Muscle of leg (tissue), 11 donors: ENCODE measurements around the gene STAB1. TPM values are rescaled to one million over a fixed set of nuclear protein-coding genes. Genes with fewer than 3 reads are reported as not detected.
"Not testable (repeated sequence)": the region's sequence is repeated elsewhere in the genome, so short reads cannot be mapped to it uniquely, and the experiment has no call there.

Experiments used
- DNase-seq: peaks from one replicate; pipeline ENCODE4 v3.0.0; 2013
- H3K27ac ChIP-seq: one replicate; pipeline ENCODE4 v1.5.1; 2013; ENCODE audit warnings: mild to moderate bottlenecking, low read length, control low read depth
- H3K27me3 ChIP-seq: one replicate; pipeline ENCODE4 v1.6.1; 2013; ENCODE audit warnings: low read length; ENCODE audit not compliant: control insufficient read depth, insufficient read depth
- H3K36me3 ChIP-seq: one replicate; pipeline ENCODE4 v1.6.1; 2013; ENCODE audit warnings: low read length; ENCODE audit not compliant: control insufficient read depth, insufficient read depth
- H3K4me1 ChIP-seq: one replicate; pipeline ENCODE4 v1.6.1; 2013; ENCODE audit warnings: low read length; ENCODE audit not compliant: control insufficient read depth, insufficient read depth
- H3K4me3 ChIP-seq: one replicate; pipeline ENCODE4 v1.5.1; 2013; ENCODE audit warnings: low read length, control low read depth
- H3K9me3 ChIP-seq: replicated peaks from 2 replicates; pipeline ENCODE4 v1.6.1; 2013; ENCODE audit warnings: low read depth, low read length; ENCODE audit not compliant: control insufficient read depth
- WGBS: methylation state at CpG from one replicate; pipeline ENCODE4 v1.1.5; 2013; ENCODE audit warnings: missing lambda C conversion rate; ENCODE audit not compliant: insufficient coverage; 5-methylcytosine and 5-hydroxymethylcytosine counted together
- polyA plus RNA-seq, 8 donors: library from polyadenylated mRNA; unstranded; fragments of 120-200 nt; gene quantifications; one replicate each; pipeline versions ENCODE4 v1.2.1 to v1.2.3, GENCODE V29; 2013; ENCODE audit warnings: inconsistent platforms in 1 of 8, low replicate concordance in 1 of 8; ENCODE audit not compliant: insufficient read length in 8 of 8, insufficient read depth in 1 of 8
- total RNA-seq: library from RNA; stranded (reverse); fragments of 120-200 nt; gene quantifications from one replicate; pipeline ENCODE4 v1.2.4, GENCODE V29; 2013

Gene STAB1
- total and polyA plus RNA-seq, 9 donors = 39.4 to 60.5 (median 53.1) TPM

DNA sequence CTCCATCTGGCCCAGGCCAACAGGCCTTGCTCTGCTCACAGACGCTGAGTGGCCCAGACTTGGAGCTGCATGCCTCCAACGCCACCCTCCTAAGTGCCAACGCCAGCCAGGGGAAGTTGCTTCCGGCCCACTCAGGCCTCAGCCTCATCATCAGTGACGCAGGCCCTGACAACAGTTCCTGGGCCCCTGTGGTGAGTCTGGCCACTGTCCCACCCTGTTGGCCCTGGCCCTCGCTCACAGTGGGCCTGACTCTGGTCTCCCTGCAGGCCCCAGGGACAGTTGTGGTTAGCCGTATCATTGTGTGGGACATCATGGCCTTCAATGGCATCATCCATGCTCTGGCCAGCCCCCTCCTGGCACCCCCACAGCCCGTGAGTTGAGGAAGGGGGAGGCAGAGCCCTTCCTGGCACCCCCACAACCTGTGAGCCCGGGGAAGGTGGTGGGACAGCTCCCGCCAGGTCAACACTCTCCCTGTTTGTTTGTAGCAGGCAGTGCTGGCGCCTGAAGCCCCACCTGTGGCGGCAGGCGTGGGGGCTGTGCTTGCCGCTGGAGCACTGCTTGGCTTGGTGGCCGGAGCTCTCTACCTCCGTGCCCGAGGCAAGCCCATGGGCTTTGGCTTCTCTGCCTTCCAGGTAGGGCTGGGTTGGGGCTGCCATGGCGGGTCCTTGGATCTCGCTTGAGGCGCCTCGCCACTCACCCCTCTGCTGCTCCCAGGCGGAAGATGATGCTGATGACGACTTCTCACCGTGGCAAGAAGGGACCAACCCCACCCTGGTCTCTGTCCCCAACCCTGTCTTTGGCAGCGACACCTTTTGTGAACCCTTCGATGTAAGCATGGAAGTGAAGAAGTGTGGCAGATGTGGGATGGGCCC is 28.5 kb downstream of the STAB1 start:
- DNase-seq = no peak
- peaks cover 52% of the 10 kb centered on the region for H3K36me3 ChIP-seq
- no peak overlapping the region for H3K27ac ChIP-seq
- no peaks in the 10 kb centered on the region for H3K27me3 ChIP-seq
- H3K4me3 ChIP-seq = no peak overlapping the region
- WGBS = 83% methylated on average over 14 of the region's 26 CpGs
- peaks cover 16% of the 10 kb centered on the region for H3K4me1 ChIP-seq
- H3K9me3 ChIP-seq = no peaks in the 10 kb centered on the region

DNA sequence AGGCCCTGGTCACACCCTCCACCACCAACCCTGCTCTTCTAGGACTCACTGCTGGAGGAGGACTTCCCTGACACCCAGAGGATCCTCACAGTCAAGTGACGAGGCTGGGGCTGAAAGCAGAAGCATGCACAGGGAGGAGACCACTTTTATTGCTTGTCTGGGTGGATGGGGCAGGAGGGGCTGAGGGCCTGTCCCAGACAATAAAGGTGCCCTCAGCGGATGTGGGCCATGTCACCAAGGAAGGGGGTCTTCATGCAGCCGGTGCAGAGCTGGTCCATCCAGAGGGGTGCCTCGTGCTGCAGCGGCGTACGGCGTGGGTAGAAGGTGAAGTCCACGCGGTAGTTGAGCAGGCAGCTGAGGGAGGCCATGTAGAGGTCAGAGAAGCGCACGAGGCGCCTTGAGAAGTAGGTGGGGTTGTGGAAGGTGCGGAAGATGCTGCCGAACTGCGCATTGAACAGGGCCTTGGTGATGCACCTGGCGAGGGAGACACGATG is 29.2 kb downstream of the STAB1 start:
- Histone ChIP-seq H3K4me3 (no peak overlapping the region), H3K9me3 (no peaks in the 10 kb centered on the region), H3K4me1 (peaks cover 15% of the 10 kb centered on the region), H3K27me3 (no peaks in the 10 kb centered on the region), H3K36me3 (peaks cover 58% of the 10 kb centered on the region), H3K27ac (peak overlapping the region; percentile 35)
- 87% methylated on average over 15 of the region's 18 CpGs for WGBS
- no peak for DNase-seq

DNA sequence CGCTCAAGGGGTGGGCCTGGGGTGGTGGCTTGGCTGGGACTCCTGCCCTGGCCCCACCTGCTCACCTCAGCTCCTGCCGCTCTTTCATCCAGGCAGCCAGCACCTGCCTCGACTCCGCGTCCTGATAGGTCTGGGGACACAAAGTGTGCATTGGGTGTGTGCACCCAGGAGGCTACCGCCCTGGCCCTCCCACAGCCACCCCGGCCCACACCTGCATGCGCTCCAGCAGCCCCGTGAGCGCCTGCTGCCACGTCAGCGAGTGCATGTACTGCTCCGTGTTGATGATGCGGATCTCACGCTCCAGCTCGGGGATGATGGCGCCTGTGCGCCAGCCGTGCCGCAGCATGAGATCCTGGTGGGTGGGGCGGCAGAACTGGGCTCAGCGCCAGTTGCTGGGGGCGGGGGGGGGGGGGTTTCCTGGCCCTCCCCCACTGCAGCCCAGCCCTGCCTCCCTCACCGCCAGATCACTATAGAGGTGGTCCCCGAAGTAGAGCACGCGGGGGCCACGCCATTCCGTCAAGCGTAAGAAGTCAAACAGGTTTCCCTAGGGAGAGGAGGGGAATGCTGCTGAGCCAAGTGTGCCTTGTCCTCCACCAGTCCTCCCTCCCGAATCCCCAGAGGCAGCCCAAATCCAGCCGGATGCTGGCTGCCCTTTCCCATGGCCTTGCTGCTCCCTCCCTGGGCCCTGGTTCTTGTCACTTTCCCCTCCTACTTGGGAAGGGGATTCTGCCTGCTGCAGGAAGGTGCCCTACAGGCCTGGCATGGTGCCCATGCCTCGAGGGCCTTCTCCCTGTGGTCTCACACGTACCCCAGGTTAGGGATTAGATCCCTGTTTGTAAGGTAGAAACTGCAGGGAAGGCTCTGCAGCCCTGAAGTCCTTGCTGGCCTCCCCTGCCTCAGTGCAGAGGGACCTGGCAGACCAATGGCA is 29.9 kb downstream of the STAB1 start:
- H3K27me3 ChIP-seq = no peaks in the 10 kb centered on the region
- no peaks in the 10 kb centered on the region for H3K9me3 ChIP-seq
- peak; percentile 45 for DNase-seq
- peak overlapping the region; percentile 45 for H3K27ac ChIP-seq
- no peak overlapping the region for H3K4me3 ChIP-seq
- peaks cover 59% of the 10 kb centered on the region for H3K36me3 ChIP-seq
- peaks cover 16% of the 10 kb centered on the region for H3K4me1 ChIP-seq
- 83% methylated on average over 26 of the region's 34 CpGs for WGBS

GRCh38 chr3:52525680-52526561 is 30.8 kb downstream of the STAB1 start:
- WGBS = 76% methylated on average over 7 of the region's 9 CpGs
- DNase-seq = no peak
- peaks cover 62% of the 10 kb centered on the region for H3K36me3 ChIP-seq

GRCh38 chr3:52526671-52527038 is 31.5 kb downstream of the STAB1 start:
- WGBS = 91% methylated on average over 3 of the region's 5 CpGs
- H3K4me3 ChIP-seq, H3K9me3 ChIP-seq, DNase-seq, H3K27ac ChIP-seq, H3K27me3 ChIP-seq: not testable (repeated sequence)
- peaks cover 63% of the 10 kb centered on the region for H3K36me3 ChIP-seq
- peaks cover 31% of the 10 kb centered on the region for H3K4me1 ChIP-seq

More at GRCh38 chr3:52525680-52526561, 30.8 kb downstream of the STAB1 start:
- H3K27ac ChIP-seq = peak overlapping the region; percentile 45
- H3K9me3 ChIP-seq = no peaks in the 10 kb centered on the region
- H3K4me3 ChIP-seq = no peak overlapping the region
- H3K4me1 ChIP-seq = peaks cover 23% of the 10 kb centered on the region
- H3K27me3 ChIP-seq = no peaks in the 10 kb centered on the region

DNA sequence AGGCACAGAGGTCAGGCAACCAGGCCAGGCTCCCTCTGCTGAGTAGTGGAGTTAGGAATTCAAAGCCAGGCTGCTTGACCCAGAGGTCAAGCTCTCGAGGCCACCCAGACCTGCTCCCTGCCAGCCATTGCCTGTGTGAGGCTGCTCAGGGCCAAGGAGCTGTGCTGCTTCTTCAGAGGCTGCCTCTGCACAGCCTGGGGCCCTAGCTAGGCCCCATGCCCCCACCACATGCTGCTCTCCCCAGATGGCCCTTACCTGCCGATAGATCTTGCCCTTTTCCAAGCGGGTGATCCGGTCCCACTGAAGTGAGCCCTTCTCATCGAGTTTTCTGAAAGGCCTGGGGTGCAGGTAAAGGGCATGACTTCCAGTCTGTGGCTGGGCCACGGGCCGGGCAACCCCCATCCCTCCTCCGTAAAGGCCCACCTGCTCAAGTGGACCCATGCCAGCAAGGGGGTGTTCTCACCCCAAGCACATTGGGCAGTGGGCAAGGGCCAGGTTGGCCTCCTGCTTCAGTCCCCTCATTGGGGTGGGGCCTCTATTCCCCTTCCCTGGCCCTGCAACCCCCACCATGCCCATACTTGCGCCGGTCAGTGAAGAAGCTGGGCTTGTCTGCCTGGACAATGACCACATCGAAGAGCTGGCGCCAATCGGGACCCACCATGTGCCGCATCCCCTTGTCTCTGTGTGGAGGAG is 32.0 kb downstream of the STAB1 start:
- WGBS = 79% methylated on average over 6 of the region's 14 CpGs
- Histone ChIP-seq H3K27ac (no peak overlapping the region), H3K4me1 (peaks cover 36% of the 10 kb centered on the region), H3K27me3 (no peaks in the 10 kb centered on the region), H3K9me3 (no peaks in the 10 kb centered on the region), H3K36me3 (peaks cover 63% of the 10 kb centered on the region), H3K4me3 (no peak overlapping the region)
- no peak for DNase-seq

GRCh38 chr3:52527732-52528585 is 32.8 kb downstream of the STAB1 start:
- Histone ChIP-seq H3K4me1 (peaks cover 44% of the 10 kb centered on the region), H3K27me3 (no peaks in the 10 kb centered on the region), H3K4me3 (no peak overlapping the region), H3K9me3 (no peaks in the 10 kb centered on the region), H3K36me3 (peaks cover 58% of the 10 kb centered on the region), H3K27ac (no peak overlapping the region)
- 93% methylated on average over 5 of the region's 18 CpGs for WGBS
- DNase-seq = no peak

GRCh38 chr3:52528586-52529375 is 33.6 kb downstream of the STAB1 start:
- Histone ChIP-seq H3K9me3 (no peaks in the 10 kb centered on the region), H3K27me3 (no peaks in the 10 kb centered on the region), H3K4me1 (peaks cover 44% of the 10 kb centered on the region), H3K27ac (no peak overlapping the region), H3K36me3 (peaks cover 57% of the 10 kb centered on the region), H3K4me3 (no peak overlapping the region)
- 85% methylated on average over 24 of the region's 25 CpGs for WGBS
- peak; percentile 2 for DNase-seq
